HEK293T (cell line): ENCODE results near the gene MYOZ2.

Experiments used
- CTCF ChIA-PET: fragments of 350-600 bp; formaldehyde crosslinking; extraction: SDS; loops from one replicate; lab custom pipeline; 2021; ENCODE audit warnings: antibody characterized with exemption, inconsistent platforms; lab: Yijun Ruan, JAX
- POLR2A ChIA-PET: fragments of 350-600 bp; formaldehyde crosslinking; extraction: SDS; loops from one replicate; lab custom pipeline; 2020; ENCODE audit warnings: antibody characterized with exemption, inconsistent platforms; lab: Yijun Ruan, JAX
- DNase-seq: peaks from one replicate; pipeline ENCODE4 v3.0.0; 2012; ENCODE audit warnings: mixed read lengths; ENCODE audit errors: extremely low spot score
- ARNT ChIP-seq: fragments of 450-650 bp; IDR thresholded peaks from 2 replicates; pipeline ENCODE4 v1.6.1; 2017; ENCODE audit warnings: mild to moderate bottlenecking
- BHLHE40 ChIP-seq: fragments of 450-650 bp; IDR thresholded peaks from 2 replicates; pipeline ENCODE4 v1.6.1; 2016; ENCODE audit warnings: mild to moderate bottlenecking, moderate library complexity, borderline replicate concordance
- CTBP1 ChIP-seq: fragments of 450-650 bp; IDR thresholded peaks from 2 replicates; pipeline ENCODE4 v1.6.1; 2016; ENCODE audit warnings: borderline replicate concordance
- ELF4 ChIP-seq: fragments of 450-650 bp; IDR thresholded peaks from 2 replicates; pipeline ENCODE4 v1.6.1; 2017; ENCODE audit warnings: antibody characterized with exemption
- FOXA1 ChIP-seq: fragments of 450-650 bp; IDR thresholded peaks from 2 replicates; pipeline ENCODE4 v1.6.1; 2016; ENCODE audit warnings: mild to moderate bottlenecking
- FOXK2 ChIP-seq: fragments of 450-650 bp; IDR thresholded peaks from 2 replicates; pipeline ENCODE4 v1.6.1; 2016; ENCODE audit warnings: mild to moderate bottlenecking
- FOXM1 ChIP-seq: fragments of 450-650 bp; IDR thresholded peaks from 2 replicates; pipeline ENCODE4 v1.6.1; 2017; ENCODE audit warnings: mild to moderate bottlenecking, borderline replicate concordance
- HDGF ChIP-seq: fragments of 450-650 bp; IDR thresholded peaks from 2 replicates; pipeline ENCODE4 v1.6.1; 2017; ENCODE audit warnings: antibody characterized with exemption, borderline replicate concordance
- L3MBTL2 ChIP-seq: fragments of 450-650 bp; conservative IDR thresholded peaks from 2 replicates; pipeline ENCODE4 v1.6.1; 2016; ENCODE audit warnings: mild to moderate bottlenecking
- LEF1 ChIP-seq: fragments of 450-650 bp; IDR thresholded peaks from 2 replicates; pipeline ENCODE4 v1.6.1; 2017; ENCODE audit warnings: mild to moderate bottlenecking, borderline replicate concordance
- NFRKB ChIP-seq: fragments of 450-650 bp; IDR thresholded peaks from 2 replicates; pipeline ENCODE4 v1.6.1; 2016; ENCODE audit warnings: mild to moderate bottlenecking, moderate library complexity
- SP1 ChIP-seq: fragments of 450-650 bp; IDR thresholded peaks from 2 replicates; pipeline ENCODE4 v1.6.1; 2017
- SUZ12 ChIP-seq: fragments of 450-650 bp; IDR thresholded peaks from 2 replicates; pipeline ENCODE4 v1.6.1; 2016; ENCODE audit warnings: mild to moderate bottlenecking
- TARDBP ChIP-seq: fragments of 450-650 bp; IDR thresholded peaks from 2 replicates; pipeline ENCODE4 v1.6.1; 2016
- ZNF384 ChIP-seq: fragments of 450-650 bp; IDR thresholded peaks from 2 replicates; pipeline ENCODE4 v1.6.1; 2016
- TF ChIP-seq, protein P1 (sequence below): fragments of 450-650 bp; IDR thresholded peaks from 2 replicates; pipeline ENCODE4 v1.6.1; 2016

Gene MYOZ2

DNA sequence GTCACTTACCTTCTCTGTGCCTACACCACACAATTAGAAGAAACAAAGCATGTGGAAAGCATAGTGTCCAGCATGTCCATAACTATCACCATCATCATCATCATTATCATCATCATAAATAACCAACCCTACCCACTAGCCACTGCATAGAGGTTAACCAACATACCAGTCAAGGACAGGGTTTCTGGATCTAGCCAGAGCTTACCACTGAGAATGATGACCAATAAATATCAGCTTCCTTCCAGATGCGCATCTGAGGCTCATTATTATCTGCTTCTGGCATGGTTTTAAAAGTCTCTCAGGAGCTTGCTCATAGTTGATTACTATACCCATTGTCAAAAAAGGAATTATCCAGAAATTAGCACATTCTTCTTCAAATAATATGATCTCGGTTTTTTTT lies 25.5 kb upstream of the MYOZ2 start:
- CTCF ChIA-PET = no interaction called here
- POLR2A ChIA-PET = no interaction called here
- no peak for TF ChIP-seq SUZ12
- TF ChIP-seq FOXK2 = no peak
- TF ChIP-seq NFRKB = no peak
- no peak for TF ChIP-seq TARDBP
- TF ChIP-seq ELF4 = no peak
- no peak for TF ChIP-seq SP1
- no peak for TF ChIP-seq LEF1
- no peak for TF ChIP-seq ARNT
- no peak for TF ChIP-seq FOXM1
- no peak for DNase-seq

DNA sequence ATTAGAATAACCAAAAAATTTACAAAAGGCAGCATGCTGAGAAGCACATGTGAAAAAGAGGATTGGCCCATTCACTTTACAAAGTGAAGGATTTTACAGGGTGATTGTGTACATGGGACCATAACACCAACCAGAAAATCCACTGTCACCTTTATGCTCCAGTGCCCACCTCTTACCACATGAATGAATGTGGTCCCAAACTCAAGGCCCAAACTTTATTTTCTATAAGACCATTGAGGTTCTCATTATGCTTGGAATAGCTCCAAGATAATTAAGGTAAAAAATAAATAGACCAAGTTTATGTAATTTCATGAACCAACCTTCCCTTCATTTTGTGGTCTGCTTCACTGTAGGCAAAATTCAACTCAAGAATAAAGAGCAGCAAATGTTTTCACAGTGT lies 24.3 kb upstream of the MYOZ2 start:
- TF ChIP-seq SP1 = no peak
- no peak for TF ChIP-seq LEF1
- TF ChIP-seq, protein P1, sequence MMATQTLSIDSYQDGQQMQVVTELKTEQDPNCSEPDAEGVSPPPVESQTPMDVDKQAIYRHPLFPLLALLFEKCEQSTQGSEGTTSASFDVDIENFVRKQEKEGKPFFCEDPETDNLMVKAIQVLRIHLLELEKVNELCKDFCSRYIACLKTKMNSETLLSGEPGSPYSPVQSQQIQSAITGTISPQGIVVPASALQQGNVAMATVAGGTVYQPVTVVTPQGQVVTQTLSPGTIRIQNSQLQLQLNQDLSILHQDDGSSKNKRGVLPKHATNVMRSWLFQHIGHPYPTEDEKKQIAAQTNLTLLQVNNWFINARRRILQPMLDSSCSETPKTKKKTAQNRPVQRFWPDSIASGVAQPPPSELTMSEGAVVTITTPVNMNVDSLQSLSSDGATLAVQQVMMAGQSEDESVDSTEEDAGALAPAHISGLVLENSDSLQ = no peak
- TF ChIP-seq FOXK2 = no peak
- no peak for TF ChIP-seq HDGF
- no peak for TF ChIP-seq ELF4
- no peak for TF ChIP-seq FOXM1
- no peak for TF ChIP-seq TARDBP
- TF ChIP-seq ARNT = no peak
- TF ChIP-seq FOXA1 = no peak
- TF ChIP-seq ZNF384 = no peak
- no peak for TF ChIP-seq CTBP1
- no peak for TF ChIP-seq BHLHE40
- no peak for TF ChIP-seq L3MBTL2
- TF ChIP-seq NFRKB = no peak
- TF ChIP-seq SUZ12 = no peak
- POLR2A ChIA-PET = no interaction called here
- CTCF ChIA-PET = no interaction called here
- no peak for DNase-seq

DNA sequence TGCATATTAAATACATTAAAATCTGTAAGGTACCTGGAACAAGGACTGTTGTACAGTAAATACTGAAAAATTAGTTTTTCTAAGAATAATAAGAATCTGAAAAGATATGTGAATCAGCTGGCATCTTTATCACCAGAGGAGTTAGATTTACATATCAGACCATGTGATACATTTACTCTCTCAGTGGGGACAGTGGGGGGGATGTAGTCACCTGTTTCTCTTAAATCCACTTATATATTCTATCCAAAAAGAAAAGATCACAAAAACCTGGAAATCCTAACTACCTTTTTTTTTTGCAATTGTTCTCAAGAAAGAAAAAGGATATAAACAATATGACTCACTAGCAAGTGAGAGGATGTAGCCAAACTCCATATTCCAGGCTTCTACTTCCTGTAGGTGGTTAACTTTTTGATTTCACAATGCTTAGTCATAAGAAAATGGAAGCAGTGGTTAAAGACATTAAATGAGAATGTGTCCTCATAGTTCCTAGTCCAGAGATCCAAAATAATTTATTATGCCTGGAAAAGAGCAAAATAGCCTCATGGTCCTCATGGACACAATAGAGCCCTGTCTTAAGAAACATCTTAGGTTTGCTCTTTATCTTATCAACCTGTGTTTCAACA lies 22.5 kb upstream of the MYOZ2 start:
- ChIA-PET CTCF (no interaction called here), POLR2A (no interaction called here)
- DNase-seq = no peak
- TF ChIP-seq TARDBP = no peak
- no peak for TF ChIP-seq LEF1
- TF ChIP-seq SUZ12 = no peak
- TF ChIP-seq FOXM1 = no peak
- no peak for TF ChIP-seq BHLHE40
- no peak for TF ChIP-seq CTBP1
- TF ChIP-seq ARNT = no peak
- no peak for TF ChIP-seq NFRKB
- no peak for TF ChIP-seq L3MBTL2
- TF ChIP-seq ZNF384 = no peak
- no peak for TF ChIP-seq ELF4
- TF ChIP-seq, protein P1 = no peak
- no peak for TF ChIP-seq FOXA1
- no peak for TF ChIP-seq FOXK2
- TF ChIP-seq SP1 = no peak
- TF ChIP-seq HDGF = no peak

DNA sequence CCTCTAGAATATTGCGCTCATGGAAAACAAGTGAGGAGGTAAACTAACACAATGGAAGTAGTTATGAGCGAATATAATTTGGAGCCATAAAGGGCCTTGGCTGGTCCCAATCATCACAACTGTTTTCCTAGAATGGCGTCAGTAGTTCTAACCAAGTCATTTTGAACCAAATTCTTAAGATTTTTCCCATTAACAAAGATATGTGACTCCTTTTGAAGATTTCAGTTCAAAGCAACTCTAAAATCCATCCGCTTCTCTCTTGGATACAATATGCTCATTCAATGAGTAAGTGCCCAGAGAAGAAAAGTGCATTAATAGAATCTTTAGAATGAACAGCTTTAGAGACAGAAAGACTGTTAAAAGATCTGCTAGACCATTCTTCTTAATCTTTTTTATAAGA lies 19.6 kb upstream of the MYOZ2 start:
- ChIA-PET CTCF (interaction anchor here (1.1 kb wide), 1 partner anchor 12 kb away, joined by 5 read pairs; no protein-coding TSS in a partner anchor), POLR2A (no interaction called here)
- DNase-seq = no peak
- no peak for TF ChIP-seq ELF4
- no peak for TF ChIP-seq TARDBP
- no peak for TF ChIP-seq CTBP1
- TF ChIP-seq FOXM1 = no peak
- TF ChIP-seq FOXA1 = no peak
- TF ChIP-seq ZNF384 = no peak

DNA sequence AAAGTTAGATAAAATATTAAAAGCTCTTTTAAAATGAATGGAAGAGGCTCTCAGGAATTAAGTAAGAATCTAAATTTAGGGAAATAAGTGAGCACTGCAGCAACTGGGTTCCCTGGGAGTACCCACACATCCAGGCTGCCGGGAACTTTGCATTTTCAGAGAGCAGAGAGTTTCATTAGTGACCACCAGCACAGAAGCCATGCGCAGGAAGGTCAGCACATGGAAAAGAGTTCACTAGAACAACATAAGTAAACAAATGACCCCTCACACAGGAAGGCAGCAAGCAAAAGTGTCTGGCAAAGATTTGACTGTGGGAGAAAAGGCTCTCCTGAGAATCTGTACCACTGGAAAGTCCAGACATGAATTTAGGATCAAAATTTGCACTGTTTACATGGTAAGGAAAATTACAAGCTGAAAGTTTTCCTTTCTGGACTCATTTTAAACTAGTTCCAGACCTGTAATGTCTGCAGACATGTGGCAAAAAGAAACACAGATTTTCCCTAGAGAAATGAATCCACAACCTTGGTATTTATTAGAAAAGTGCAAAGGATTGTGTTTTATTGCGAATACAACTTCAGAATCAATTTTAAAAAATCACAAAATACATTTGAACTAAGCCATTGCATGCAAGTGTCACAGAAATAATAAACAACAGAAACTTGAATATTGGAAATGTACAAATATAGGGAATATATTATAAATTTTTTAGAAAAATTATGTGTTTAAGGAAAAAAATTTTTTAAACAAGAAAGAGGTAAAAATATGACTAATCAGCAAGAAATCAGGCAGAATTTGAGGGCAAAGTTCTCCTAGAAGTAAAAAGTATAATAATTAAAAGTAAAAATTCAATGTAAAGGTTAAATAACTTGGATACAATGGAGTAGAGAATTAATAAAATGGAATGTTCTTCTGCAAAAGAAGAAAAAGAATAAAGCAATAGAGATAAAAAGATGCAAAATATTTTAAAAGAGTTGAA lies 18.4 kb upstream of the MYOZ2 start:
- CTCF ChIA-PET = interaction anchor here (1.1 kb wide), 1 partner anchor 13 kb away, joined by 5 read pairs; no protein-coding TSS in a partner anchor

More for the DNA sequence above, 18.4 kb upstream of the MYOZ2 start:
- DNase-seq = no peak
- TF ChIP-seq FOXK2 (no peak), ELF4 (no peak), FOXA1 (no peak), HDGF (no peak), ZNF384 (no peak), SUZ12 (no peak), NFRKB (no peak), BHLHE40 (no peak), L3MBTL2 (no peak), CTBP1 (no peak)
- TF ChIP-seq, protein P1 = no peak
- POLR2A ChIA-PET = no interaction called here
